DOHH2 (cell line): Measurements from ENCODE around the gene PLCXD1.
"Not testable (repeated sequence)": the region's sequence is repeated elsewhere in the genome, so short reads cannot be mapped to it uniquely, and the experiment has no call there.

Experiments
- H3F3A ChIP-seq: fragments of 200-600 bp; sonication (generic), shearing (Covaris generic); 2 replicates; pipeline ENCODE4 v1.6.0; 2016; ENCODE audit warnings: antibody characterized with exemption, mild to moderate bottlenecking; ENCODE audit not compliant: control insufficient read depth, insufficient read depth
- H3K27ac ChIP-seq: fragments of 200-600 bp; sonication (generic); 2 replicates; pipeline ENCODE4 v1.5.1; 2014; ENCODE audit warnings: low read depth, mild to moderate bottlenecking, low read length, moderate library complexity
- H3K27me3 ChIP-seq: fragments of 200-600 bp; sonication (generic); 2 replicates; pipeline ENCODE4 v1.6.1; 2014; ENCODE audit warnings: mild to moderate bottlenecking, low read length, mixed read lengths; ENCODE audit not compliant: control insufficient read depth
- H3K36me3 ChIP-seq: fragments of 200-600 bp; sonication (generic); 2 replicates; pipeline ENCODE4 v1.6.1; 2014; ENCODE audit warnings: mild to moderate bottlenecking, low read length, moderate library complexity, mixed read lengths; ENCODE audit not compliant: control insufficient read depth
- H3K4me1 ChIP-seq: fragments of 200-600 bp; sonication (generic); 2 replicates; pipeline ENCODE4 v1.6.1; 2014; ENCODE audit warnings: mild to moderate bottlenecking, low read length, mixed read lengths; ENCODE audit not compliant: control insufficient read depth
- H3K4me2 ChIP-seq: fragments of 200-600 bp; sonication (generic); 2 replicates; pipeline ENCODE4 v1.6.0; 2014; ENCODE audit warnings: mild to moderate bottlenecking, low read length, moderate library complexity
- H3K4me3 ChIP-seq: fragments of 200-600 bp; sonication (generic); 2 replicates; pipeline ENCODE4 v1.5.1; 2014; ENCODE audit warnings: mild to moderate bottlenecking, low read length, mixed read lengths
- H3K79me2 ChIP-seq: fragments of 200-600 bp; sonication (generic); 2 replicates; pipeline ENCODE4 v1.6.1; 2014; ENCODE audit warnings: mild to moderate bottlenecking, low read length, mixed read lengths; ENCODE audit not compliant: control insufficient read depth
- H3K9me2 ChIP-seq: fragments of 200-600 bp; sonication (generic); replicated peaks from 2 replicates; pipeline ENCODE4 v1.6.1; 2014; ENCODE audit warnings: mild to moderate bottlenecking, low read length, mixed read lengths; ENCODE audit not compliant: control insufficient read depth
- H3K9me3 ChIP-seq: fragments of 200-600 bp; sonication (generic); 2 replicates; pipeline ENCODE4 v1.6.1; 2014; ENCODE audit warnings: antibody characterized with exemption, low read length, mixed read lengths; ENCODE audit not compliant: control insufficient read depth, insufficient read depth
- H4K20me1 ChIP-seq: fragments of 200-600 bp; sonication (generic); 2 replicates; pipeline ENCODE4 v1.6.0; 2014; ENCODE audit warnings: low read depth, mild to moderate bottlenecking, antibody characterized with exemption, low read length, moderate library complexity; ENCODE audit not compliant: control insufficient read depth, insufficient read depth
- EZH2phosphoT487 ChIP-seq: fragments of 200-600 bp; sonication (generic); IDR thresholded peaks from 2 replicates; pipeline ENCODE4 v1.6.1; 2017; ENCODE audit warnings: borderline replicate concordance, mild to moderate bottlenecking, antibody characterized with exemption, low read length, moderate library complexity, mixed read lengths
- TF ChIP-seq, protein P1 (sequence below): fragments of 200-600 bp; sonication (generic); IDR thresholded peaks from one replicate; pipeline ENCODE4 v1.5.1; 2014; ENCODE audit warnings: antibody characterized with exemption, mild to moderate bottlenecking, low read depth, low read length; ENCODE audit not compliant: poor library complexity, severe bottlenecking

The PLCXD1 gene, protein sequence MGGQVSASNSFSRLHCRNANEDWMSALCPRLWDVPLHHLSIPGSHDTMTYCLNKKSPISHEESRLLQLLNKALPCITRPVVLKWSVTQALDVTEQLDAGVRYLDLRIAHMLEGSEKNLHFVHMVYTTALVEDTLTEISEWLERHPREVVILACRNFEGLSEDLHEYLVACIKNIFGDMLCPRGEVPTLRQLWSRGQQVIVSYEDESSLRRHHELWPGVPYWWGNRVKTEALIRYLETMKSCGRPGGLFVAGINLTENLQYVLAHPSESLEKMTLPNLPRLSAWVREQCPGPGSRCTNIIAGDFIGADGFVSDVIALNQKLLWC

DNA sequence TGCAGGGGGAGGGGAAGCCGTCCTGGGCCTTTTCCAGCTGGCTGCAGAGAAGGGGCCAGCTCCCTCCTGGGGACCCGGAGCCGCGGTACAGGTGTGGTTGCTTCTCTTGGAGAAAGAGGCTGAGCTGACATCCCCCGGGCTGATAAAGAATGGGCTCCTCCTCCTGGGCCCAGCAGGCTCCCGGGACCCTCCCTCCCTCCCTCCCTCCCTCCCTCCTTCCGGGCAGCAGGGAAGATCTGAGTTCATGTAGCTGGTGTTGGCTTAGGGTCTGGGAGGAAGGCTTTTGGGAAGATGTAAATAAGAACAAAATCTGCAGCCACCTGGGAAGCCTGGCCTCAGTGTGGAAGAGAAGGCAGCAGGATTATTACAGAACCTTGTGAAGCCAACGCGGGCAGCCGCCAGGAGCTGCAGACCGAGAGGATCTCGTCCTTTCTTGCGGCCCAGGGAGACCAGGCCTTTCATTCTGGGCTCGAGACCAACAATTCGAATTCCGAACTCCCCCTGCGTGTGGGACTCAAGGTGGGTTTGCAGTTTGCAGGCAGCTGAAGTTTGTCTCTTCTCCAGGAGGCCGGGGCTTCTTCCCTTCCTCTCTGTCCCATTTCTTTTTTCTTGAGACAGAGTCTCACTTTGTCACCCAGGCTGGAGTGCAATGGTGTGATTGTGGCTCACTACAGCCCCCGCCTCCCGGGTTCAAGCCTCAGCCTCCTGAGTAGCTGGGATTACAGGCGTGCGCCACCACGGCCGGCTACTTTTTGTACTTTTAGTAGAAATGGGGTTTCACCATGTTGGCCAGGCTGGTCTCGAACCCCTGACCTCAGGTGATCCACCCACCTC, at the start of gene PLCXD1:
Gene PLCXD1, plus strand, starts transcription at position 216 of the 834 bp plus-strand sequence. CDS start 2,807 bp downstream, outside the sequence.
- Histone ChIP-seq H3K27me3 (no peaks in the 10 kb centered on the region), H3K4me2 (peak within 1 kb of the TSS; percentile 84), H3K9me3 (no peaks in the 10 kb centered on the region), H3K79me2 (peaks cover 61% of the 10 kb centered on the region), H3F3A (peaks cover 37% of the 10 kb centered on the region), H3K4me3 (peak within 1 kb of the TSS; percentile 99), H3K36me3 (peaks cover 41% of the 10 kb centered on the region), H3K9me2 (no peaks in the 10 kb centered on the region), H3K4me1 (peaks cover 39% of the 10 kb centered on the region), H3K27ac (peak within 1 kb of the TSS; percentile 96), H4K20me1 (peaks cover 5% of the 10 kb centered on the region; the same call in 1 of the 2 replicates)
- TF ChIP-seq EZH2phosphoT487 = no peak

DNA sequence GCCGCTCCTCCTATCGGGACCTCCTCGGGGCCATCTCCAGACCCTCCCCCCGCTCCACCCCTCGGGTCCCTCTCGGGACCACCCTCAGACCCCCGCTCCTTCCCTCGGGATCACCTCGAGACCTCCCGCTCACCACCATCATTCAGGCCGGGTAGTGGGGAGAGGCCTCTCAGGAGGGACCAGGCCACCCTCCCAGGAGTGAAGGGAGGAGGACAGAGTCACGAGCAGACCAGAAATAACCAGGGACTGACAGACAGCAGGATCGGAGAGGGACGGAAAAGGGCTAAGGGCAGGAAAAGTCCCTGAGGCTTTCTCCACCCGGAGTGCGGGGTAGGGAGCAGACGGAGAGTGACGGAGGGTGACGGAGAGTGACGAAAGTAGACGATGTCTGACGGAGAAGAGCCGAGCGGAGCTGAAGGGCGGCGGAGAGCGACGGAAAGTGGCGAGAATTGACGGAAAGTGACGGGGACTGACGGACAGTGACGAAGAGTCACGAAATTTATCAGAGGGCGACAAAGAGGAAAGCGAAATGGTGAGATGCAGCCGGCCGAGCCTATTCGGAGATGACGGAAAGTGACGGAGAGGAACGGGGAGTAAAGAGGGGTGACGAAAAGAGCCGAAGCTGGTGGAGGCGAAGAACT, 49.4 kb upstream of the PLCXD1 start:
- H3K27me3 ChIP-seq, H3K9me3 ChIP-seq, H3K79me2 ChIP-seq, H3K36me3 ChIP-seq, H3F3A ChIP-seq, H3K27ac ChIP-seq, H3K4me1 ChIP-seq, H3K4me2 ChIP-seq, H3K4me3 ChIP-seq, H4K20me1 ChIP-seq, H3K9me2 ChIP-seq: not testable (repeated sequence)

DNA sequence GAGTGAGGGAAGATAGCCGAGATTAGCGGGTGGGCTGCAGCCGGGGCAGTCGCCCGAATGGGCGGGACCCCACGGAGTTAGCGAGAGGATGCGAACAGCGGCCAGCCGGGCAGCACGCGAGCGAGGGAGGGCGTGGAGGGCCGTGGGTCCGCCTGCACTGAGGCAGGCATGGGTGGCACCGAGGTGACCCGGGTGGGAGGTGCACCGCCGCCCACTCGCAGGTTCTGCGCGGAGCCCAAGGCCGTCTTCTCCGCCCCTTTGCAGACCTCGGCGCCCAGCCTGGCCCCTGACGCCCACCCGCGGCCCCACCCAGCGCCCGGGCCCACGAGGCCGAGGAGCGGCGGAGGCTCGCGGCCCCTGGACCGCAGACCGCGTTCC, 48.9 kb upstream of the PLCXD1 start:
- not testable (repeated sequence) for H3K79me2 ChIP-seq, H3K9me3 ChIP-seq, H3K4me1 ChIP-seq, H3K9me2 ChIP-seq, H3K36me3 ChIP-seq, H3K4me2 ChIP-seq, H4K20me1 ChIP-seq, H3K27ac ChIP-seq, H3K4me3 ChIP-seq, H3F3A ChIP-seq, H3K27me3 ChIP-seq

DNA sequence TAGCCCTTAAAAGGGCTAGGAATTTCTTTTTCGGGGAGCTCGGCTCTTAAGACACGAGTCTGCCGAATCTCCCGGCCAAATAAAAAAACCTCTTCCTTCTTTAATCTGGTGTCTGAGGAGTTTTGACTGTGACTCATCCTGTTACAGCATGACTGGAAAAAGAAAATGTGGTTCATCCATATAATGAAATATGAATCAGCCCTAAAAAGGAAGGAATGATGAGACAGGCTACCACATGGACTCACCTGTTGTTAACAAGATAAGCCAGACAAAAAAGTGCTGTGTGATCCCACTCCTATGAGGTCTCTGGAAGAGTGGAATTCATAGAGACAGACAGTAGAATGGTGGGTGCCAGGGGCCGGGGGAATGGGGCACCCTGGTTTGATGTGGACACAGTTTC, 45.0 kb upstream of the PLCXD1 start:
- H3K4me3 ChIP-seq, H3K4me1 ChIP-seq, H3K9me3 ChIP-seq, H3K27ac ChIP-seq, H3K79me2 ChIP-seq, H3K9me2 ChIP-seq, H3K36me3 ChIP-seq, H3F3A ChIP-seq, H3K27me3 ChIP-seq, H4K20me1 ChIP-seq, H3K4me2 ChIP-seq: not testable (repeated sequence)

DNA sequence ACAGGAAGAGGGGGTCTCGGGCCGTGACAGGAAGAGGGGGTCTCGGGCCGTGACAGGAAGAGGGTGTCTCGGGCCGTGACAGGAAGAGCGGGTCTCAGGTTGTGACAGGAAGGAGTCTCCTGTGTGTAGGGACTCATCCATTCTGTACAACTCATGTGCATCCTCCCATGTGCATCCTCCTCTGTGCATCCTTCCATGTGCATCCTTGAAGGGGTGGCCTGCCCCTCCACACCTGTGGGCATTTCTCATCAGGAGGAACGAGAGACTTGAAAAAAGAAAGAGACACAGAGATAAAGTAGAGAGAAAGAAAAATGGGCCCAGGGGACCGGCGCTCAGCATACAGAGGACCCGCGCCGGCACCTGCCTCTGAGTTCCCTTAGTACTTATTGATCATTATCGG, 30.2 kb upstream of the PLCXD1 start:
- H3K9me3 ChIP-seq = peaks cover 8% of the 10 kb centered on the region; the same call in 1 of the 2 replicates
- H3K4me2 ChIP-seq = peak overlapping the region; percentile 44
- H3K79me2 ChIP-seq = no peaks in the 10 kb centered on the region
- H3K27ac ChIP-seq = peak overlapping the region; percentile 73
- H4K20me1 ChIP-seq = no peaks in the 10 kb centered on the region
- TF ChIP-seq EZH2phosphoT487 = no peak
- TF ChIP-seq, protein P1, sequence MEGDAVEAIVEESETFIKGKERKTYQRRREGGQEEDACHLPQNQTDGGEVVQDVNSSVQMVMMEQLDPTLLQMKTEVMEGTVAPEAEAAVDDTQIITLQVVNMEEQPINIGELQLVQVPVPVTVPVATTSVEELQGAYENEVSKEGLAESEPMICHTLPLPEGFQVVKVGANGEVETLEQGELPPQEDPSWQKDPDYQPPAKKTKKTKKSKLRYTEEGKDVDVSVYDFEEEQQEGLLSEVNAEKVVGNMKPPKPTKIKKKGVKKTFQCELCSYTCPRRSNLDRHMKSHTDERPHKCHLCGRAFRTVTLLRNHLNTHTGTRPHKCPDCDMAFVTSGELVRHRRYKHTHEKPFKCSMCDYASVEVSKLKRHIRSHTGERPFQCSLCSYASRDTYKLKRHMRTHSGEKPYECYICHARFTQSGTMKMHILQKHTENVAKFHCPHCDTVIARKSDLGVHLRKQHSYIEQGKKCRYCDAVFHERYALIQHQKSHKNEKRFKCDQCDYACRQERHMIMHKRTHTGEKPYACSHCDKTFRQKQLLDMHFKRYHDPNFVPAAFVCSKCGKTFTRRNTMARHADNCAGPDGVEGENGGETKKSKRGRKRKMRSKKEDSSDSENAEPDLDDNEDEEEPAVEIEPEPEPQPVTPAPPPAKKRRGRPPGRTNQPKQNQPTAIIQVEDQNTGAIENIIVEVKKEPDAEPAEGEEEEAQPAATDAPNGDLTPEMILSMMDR = no peak
- H3K9me2 ChIP-seq = no peaks in the 10 kb centered on the region
- peak overlapping the region; percentile 54 for H3K4me3 ChIP-seq
- H3K27me3 ChIP-seq = no peaks in the 10 kb centered on the region
- no peaks in the 10 kb centered on the region for H3K36me3 ChIP-seq
- H3K4me1 ChIP-seq = peaks cover 20% of the 10 kb centered on the region
- H3F3A ChIP-seq = peaks cover 13% of the 10 kb centered on the region

DNA sequence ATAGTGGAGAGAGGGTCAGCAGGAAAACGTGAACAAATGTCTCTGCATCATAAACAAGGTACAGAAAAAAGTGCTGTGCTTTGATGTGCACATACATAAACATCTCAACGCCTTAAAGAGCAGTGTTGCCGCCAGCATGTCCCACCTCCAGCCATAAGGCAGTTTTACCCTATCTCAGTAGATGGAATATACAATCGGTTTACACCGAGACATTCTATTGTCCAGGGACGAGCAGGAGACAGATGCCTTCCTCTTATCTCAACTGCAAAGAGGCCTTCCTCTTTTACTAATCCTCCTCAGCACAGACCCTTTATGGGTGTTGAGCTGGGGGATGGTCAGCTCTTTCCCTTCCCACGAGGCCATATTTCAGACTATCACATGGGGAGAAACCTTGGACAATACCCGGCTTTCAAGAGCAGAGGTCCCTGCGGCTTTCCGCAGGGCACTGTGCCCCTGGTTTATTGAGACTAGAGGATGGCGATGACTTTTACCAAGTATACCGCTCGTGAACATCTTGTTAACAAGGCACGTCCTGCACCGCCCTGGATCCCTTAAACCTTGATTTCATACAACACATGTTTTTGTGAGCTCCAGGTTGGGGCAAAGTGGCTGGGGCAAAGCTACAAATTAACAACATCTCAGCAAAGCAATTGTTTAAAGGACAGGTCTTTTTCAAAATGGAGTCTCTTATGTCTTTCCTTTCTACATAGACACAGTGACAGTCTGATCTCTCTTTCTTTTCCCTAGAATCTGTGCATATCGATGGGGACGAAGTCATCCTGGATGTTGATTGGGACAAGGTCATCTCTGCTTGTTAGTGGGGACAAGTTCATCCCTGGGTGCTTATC, 29.6 kb upstream of the PLCXD1 start:
- H3K27me3 ChIP-seq, H4K20me1 ChIP-seq, H3K79me2 ChIP-seq, H3K9me2 ChIP-seq, H3K36me3 ChIP-seq, H3K9me3 ChIP-seq: not testable (repeated sequence)
- H3K4me3 ChIP-seq = peak overlapping the region; percentile 54
- H3K4me2 ChIP-seq = peak overlapping the region; percentile 44
- peak overlapping the region; percentile 73 for H3K27ac ChIP-seq
- peaks cover 13% of the 10 kb centered on the region for H3F3A ChIP-seq
- H3K4me1 ChIP-seq = peaks cover 20% of the 10 kb centered on the region
